Stimulated activated naive CD4-positive, alpha-beta T cell treated with Interleukin-2 at 50 U/mL for 16 hours (primary cell): ENCODE data around the gene SLC51B.
"Not testable (repeated sequence)": the region's sequence is repeated elsewhere in the genome, so short reads cannot be mapped to it uniquely, and the experiment has no call there.

ENCODE experiments used
- DNase-seq: peaks from one replicate; lab custom pipeline; 2025; lab: John Stamatoyannopoulos, UW

Gene SLC51B

GRCh38 chr15:65084500-65085206 is 39.5 kb downstream of the SLC51B start:
- no peak for DNase-seq

- no peak for DNase-seq
Measured at GRCh38 chr15:65085207-65085753, 40.1 kb downstream of the SLC51B start.

DNA sequence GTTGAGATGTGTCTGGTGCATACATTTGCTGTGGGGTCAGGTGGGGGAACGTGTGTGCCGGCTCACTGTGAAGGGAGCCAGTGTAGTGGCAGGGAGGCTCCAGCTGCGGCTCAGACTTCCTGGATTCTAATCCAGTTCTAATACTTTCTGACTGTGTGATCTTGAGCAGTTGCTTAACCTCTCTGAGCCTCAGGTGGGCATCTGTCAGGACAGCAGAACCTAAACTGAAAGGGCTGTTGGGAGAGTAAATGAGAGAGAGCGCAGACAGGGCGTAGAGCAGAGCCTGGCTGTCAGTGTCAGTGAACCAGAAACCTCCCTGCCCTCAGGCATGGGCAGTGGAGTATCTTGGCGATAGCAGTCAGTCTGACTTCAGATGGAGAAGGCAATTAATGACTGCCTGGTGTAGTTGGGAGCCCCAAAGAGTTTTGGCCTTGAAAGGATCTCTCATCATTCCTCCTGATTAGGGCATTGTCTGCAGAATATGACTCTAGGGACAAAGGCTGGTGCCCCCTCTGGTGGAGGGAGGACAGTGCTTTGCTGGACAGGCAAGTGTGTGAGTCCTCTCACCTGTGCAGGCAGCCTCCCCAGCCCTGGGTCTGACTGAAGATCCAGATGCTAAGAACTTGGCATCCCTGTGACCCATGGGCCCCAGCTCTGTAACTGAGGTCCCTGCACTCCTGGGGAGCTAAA is 40.9 kb downstream of the SLC51B start:
- no peak for DNase-seq

DNA sequence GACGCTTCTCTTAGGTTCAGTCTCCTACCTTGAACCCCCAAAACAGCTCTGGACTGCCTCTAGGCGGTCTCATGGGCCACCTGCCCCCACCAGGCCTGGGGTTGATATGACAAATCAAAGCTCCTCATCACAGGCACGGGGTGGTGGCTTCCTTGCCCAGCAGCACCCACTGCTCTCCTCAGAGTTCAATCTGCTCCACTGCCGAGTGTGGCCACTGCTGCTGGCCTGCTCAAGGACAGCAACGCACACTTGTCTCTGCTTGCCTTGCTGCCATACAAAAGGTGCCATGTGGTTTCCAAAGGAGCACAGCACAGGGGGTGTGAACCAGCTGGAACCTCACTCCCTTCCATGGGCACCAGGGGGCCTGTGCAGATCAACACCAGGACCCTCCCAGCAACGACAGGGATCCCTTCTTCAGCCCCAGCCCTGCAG is 41.5 kb downstream of the SLC51B start:
- no peak for DNase-seq

DNA sequence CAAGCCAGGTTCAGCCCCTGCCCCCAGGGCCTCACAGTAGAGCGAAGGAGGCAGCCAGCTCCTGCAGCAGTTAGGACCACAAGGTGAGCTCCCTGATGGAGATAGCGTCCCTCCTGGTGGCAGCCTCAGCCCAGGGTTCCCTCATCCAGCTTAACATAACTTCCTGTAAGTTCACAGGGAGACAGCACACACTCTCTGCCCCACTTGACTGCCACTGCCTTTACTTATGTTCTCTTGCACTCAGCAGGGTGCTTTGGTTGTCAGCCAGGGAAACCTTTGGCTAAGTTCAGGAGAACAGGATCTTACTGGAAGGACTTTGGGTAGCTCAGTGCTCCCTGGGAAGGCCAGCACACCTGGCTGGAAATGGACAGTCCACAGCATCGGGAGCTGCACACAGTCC is 42.2 kb downstream of the SLC51B start:
- DNase-seq = no peak

- no peak for DNase-seq
Measured at GRCh38 chr15:65087873-65088642, 42.9 kb downstream of the SLC51B start.

- DNase-seq = no peak
Measured at GRCh38 chr15:65088643-65089021, 43.4 kb downstream of the SLC51B start.

GRCh38 chr15:65089206-65089824 is 44.1 kb downstream of the SLC51B start:
- DNase-seq = no peak

GRCh38 chr15:65091946-65092770 is 47.0 kb downstream of the SLC51B start:
- no peak for DNase-seq

DNA sequence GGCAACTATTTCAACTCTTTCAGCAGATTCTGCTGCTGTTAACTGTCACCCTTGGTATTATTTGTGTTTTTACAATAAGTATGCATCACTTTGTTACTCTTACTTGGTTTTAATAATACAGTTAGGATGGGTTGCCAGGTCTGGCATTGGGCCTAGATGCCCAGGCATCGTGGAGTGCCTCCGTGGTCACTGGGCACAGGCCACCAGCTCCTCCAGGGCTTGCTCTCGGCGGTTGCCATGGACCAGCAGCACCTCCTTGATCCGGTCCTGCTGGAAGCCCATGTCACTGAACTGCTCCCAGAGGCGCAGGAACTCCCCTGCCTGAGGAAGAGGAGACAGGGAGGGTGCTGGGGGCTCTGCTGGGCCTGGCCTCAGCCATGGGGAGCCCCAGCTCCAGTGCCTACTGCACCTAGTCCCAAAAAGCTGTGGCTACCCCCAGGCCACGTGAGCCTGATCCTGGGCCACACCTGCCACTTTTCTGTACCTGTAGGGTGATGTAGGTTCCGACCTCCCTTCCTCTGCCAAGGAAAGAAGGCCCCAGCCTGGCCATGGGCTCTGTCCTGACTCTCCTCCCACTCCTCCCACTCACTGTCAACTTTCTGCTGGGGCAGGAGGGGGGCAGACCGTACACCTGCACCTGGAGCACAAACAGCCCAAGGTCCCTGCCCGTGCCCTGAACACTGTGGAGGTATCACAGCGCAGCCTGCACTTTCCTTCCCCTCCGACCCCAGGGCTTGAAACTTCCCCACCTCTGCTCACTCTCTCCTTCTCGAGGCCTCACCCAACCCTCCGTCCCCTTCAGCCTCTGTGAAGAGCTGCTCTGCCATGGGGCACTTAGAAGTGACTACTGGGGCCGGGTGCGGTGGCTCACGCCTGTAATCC is 48.0 kb downstream of the SLC51B start:
- DNase-seq = no peak

DNA sequence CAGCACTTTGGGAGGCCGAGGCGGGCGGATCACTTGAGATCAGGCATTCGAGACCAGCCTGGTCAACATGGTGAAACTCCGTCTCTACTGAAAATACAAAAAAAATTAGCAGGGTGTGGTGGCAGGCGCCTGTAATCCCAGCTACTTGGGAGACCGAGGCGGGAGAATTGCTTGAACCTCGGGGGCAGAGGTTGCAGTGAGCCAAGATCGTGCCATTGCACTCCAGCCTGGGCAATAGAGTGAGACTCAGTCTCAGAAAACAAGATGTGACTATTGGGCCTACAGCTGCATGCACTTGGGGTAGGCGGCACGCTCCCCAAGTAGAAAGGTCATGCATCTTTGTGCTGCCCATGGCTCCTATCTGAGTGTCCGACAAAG is 48.6 kb downstream of the SLC51B start:
- DNase-seq = not testable (repeated sequence)

- no peak for DNase-seq
Measured at GRCh38 chr15:65094294-65094995, 49.3 kb downstream of the SLC51B start.

DNA sequence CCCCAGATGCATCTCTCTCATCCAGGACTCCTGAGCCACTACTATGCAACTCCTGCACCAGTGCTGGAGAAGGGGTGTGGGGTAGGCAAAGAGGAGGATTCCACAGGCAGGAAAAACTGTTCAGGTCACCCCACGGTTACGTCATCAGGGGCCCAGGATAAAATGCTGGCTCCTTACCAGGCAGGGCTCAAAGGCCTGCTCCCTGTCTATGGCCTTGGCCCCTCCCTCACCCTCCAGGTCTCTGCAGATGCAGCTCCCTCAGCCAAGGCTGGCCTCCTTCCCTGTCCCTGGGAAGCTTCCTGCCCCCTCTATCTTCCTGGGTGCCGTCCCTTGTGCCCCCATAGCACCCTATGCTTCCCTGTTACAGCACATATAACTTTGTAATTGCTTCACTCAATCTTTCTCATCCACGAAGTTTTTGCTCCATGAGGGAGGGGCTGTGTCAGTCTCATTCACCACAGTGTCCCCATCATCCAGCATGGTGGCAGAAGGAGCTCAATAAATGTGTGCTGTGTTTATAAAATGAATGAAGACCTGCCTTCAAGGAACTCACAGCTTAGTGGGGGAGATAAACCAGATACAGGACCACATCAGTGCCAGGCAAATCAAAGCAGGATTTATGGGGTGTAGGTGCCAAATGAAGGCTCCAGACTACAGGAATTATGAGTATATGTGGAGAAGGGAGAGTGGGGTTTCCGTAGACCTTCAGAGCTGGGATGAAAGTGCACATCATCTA is 50.0 kb downstream of the SLC51B start:
- no peak for DNase-seq

GRCh38 chr15:65095747-65096104 is 50.5 kb downstream of the SLC51B start:
- DNase-seq = no peak

GRCh38 chr15:65096481-65097385 is 51.5 kb downstream of the SLC51B start:
- DNase-seq = no peak

- DNase-seq = no peak
Measured at GRCh38 chr15:65097651-65098263, 52.6 kb downstream of the SLC51B start.

- no peak for DNase-seq
Measured at GRCh38 chr15:65099336-65099735, 54.1 kb downstream of the SLC51B start.

- not testable (repeated sequence) for DNase-seq
Measured at GRCh38 chr15:65099801-65100200, 54.6 kb downstream of the SLC51B start.
